ENCODE results near the gene PUDP. TPM values are rescaled to one million over a fixed set of nuclear protein-coding genes. Genes with fewer than 3 reads are reported as not detected.

Gene PUDP
- total RNA-seq, 1 experiment from 2014 or later, result 20.3 TPM

DNA sequence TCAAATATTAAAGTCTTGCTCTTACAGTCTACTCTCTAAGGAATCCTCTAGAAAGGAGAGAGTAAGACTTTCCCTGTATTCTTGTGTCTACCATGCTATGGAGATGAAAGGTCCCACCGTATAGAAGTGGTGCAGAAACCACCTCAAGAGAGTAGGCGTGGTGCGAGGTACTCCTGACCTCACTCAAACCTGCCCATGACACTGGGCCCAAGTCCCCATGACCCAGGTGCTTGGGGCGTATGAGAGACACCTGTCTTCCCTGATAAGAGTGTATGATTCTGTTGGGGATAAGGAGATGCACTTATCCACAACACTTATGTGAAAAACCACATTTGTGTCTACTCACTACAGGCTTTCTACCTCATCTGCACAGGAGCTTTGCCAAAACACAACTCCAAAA is 55.4 kb downstream of the PUDP start:
- H3K9ac ChIP-seq (ENCODE audit: low read length), result no peak overlapping the region
- no TSS peak for BruUV-seq (replicated peaks)
- H3K9me3 ChIP-seq (ENCODE audit: control insufficient read depth in 1 of 2, insufficient read depth in 1 of 2, low read depth in 1 of 2, low read length in 2 of 2), result no peaks in the 10 kb centered on the region
- RAD21 ChIA-PET (ENCODE audit: low non-redundant PET in 1 of 2, low total read pairs in 2 of 2, uncharacterized antibody in 2 of 2, unreplicated experiment in 2 of 2), result no interaction called here
- H3K4me1 ChIP-seq (ENCODE audit: control insufficient read depth in 1 of 2, insufficient read depth in 2 of 2, low read length in 2 of 2), result no peaks in the 10 kb centered on the region
- no peaks in the 10 kb centered on the region for H3K9me2 ChIP-seq (ENCODE audit: insufficient read depth)
- no peak overlapping the region for H3K27ac ChIP-seq (ENCODE audit: low read depth, low read length)
- H3K79me2 ChIP-seq (ENCODE audit: insufficient read depth, low read length), result no peaks in the 10 kb centered on the region
- CTCF ChIA-PET, result no interaction called here
- H3K4me3 ChIP-seq (replicated peaks in 1 of 2; ENCODE audit: low read depth in 1 of 2, low read length in 2 of 2), result no peak overlapping the region
- ATAC-seq, result no peak
- POLR2A ChIA-PET, result no interaction called here
- H3K36me3 ChIP-seq (ENCODE audit: control insufficient read depth in 1 of 2, insufficient read depth in 2 of 2, low read length in 2 of 2), result no peaks in the 10 kb centered on the region
- DNase-seq (ENCODE audit: low read depth, low spot score), result no peak
- no peak overlapping the region for H3K4me2 ChIP-seq (ENCODE audit: low read length)
- TF ChIP-seq CBX3 (IDR thresholded peaks at IDR 0.05; ENCODE audit: low read depth) (no peak), YY1 (IDR thresholded peaks at IDR 0.05; ENCODE audit: extremely low read depth, insufficient replicate concordance, low read depth, low read length) (no peak), SRF (IDR thresholded peaks at IDR 0.05; ENCODE audit: low read depth) (no peak), SIN3A (IDR thresholded peaks at IDR 0.05; ENCODE audit: low read depth) (no peak), SP1 (IDR thresholded peaks at IDR 0.05; ENCODE audit: low read depth) (no peak), EZH2 (IDR thresholded peaks at IDR 0.05) (no peak), ZFX (IDR thresholded peaks at IDR 0.05) (no peak), TCF7L2 (IDR thresholded peaks at IDR 0.05; ENCODE audit: borderline replicate concordance, extremely low read depth, insufficient read depth, insufficient read length) (no peak), ELF1 (IDR thresholded peaks at IDR 0.05; ENCODE audit: borderline replicate concordance, low read depth) (no peak), POLR2AphosphoS5 (IDR thresholded peaks at IDR 0.05; ENCODE audit: low read depth, low read length) (no peak), EGR1 (IDR thresholded peaks at IDR 0.05; ENCODE audit: low read depth) (no peak), EZH2phosphoT487 (IDR thresholded peaks at IDR 0.05; ENCODE audit: borderline replicate concordance) (no peak), ATF3 (IDR thresholded peaks at IDR 0.05) (no peak), POLR2A (IDR thresholded peaks at IDR 0.05; ENCODE audit: borderline replicate concordance, extremely low read depth, insufficient read depth, insufficient read length) (no peak), FOSL1 (IDR thresholded peaks at IDR 0.05; ENCODE audit: low read depth) (no peak), JUND (IDR thresholded peaks at IDR 0.05) (no peak)
- TF ChIP-seq, protein P1, sequence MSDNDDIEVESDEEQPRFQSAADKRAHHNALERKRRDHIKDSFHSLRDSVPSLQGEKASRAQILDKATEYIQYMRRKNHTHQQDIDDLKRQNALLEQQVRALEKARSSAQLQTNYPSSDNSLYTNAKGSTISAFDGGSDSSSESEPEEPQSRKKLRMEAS (IDR thresholded peaks at IDR 0.05), result no peak
- TF ChIP-seq, protein P2, sequence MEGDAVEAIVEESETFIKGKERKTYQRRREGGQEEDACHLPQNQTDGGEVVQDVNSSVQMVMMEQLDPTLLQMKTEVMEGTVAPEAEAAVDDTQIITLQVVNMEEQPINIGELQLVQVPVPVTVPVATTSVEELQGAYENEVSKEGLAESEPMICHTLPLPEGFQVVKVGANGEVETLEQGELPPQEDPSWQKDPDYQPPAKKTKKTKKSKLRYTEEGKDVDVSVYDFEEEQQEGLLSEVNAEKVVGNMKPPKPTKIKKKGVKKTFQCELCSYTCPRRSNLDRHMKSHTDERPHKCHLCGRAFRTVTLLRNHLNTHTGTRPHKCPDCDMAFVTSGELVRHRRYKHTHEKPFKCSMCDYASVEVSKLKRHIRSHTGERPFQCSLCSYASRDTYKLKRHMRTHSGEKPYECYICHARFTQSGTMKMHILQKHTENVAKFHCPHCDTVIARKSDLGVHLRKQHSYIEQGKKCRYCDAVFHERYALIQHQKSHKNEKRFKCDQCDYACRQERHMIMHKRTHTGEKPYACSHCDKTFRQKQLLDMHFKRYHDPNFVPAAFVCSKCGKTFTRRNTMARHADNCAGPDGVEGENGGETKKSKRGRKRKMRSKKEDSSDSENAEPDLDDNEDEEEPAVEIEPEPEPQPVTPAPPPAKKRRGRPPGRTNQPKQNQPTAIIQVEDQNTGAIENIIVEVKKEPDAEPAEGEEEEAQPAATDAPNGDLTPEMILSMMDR (IDR thresholded peaks at IDR 0.05 in 2 of 3, conservative IDR thresholded peaks at IDR 0.05 in 1 of 3; ENCODE audit: borderline replicate concordance in 1 of 3, insufficient read depth in 1 of 3, low read depth in 2 of 3, low read length in 2 of 3), result no peak
- TF ChIP-seq, protein P3, sequence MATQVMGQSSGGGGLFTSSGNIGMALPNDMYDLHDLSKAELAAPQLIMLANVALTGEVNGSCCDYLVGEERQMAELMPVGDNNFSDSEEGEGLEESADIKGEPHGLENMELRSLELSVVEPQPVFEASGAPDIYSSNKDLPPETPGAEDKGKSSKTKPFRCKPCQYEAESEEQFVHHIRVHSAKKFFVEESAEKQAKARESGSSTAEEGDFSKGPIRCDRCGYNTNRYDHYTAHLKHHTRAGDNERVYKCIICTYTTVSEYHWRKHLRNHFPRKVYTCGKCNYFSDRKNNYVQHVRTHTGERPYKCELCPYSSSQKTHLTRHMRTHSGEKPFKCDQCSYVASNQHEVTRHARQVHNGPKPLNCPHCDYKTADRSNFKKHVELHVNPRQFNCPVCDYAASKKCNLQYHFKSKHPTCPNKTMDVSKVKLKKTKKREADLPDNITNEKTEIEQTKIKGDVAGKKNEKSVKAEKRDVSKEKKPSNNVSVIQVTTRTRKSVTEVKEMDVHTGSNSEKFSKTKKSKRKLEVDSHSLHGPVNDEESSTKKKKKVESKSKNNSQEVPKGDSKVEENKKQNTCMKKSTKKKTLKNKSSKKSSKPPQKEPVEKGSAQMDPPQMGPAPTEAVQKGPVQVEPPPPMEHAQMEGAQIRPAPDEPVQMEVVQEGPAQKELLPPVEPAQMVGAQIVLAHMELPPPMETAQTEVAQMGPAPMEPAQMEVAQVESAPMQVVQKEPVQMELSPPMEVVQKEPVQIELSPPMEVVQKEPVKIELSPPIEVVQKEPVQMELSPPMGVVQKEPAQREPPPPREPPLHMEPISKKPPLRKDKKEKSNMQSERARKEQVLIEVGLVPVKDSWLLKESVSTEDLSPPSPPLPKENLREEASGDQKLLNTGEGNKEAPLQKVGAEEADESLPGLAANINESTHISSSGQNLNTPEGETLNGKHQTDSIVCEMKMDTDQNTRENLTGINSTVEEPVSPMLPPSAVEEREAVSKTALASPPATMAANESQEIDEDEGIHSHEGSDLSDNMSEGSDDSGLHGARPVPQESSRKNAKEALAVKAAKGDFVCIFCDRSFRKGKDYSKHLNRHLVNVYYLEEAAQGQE (IDR thresholded peaks at IDR 0.05; ENCODE audit: low read depth), result no peak
- no peaks in the 10 kb centered on the region for H4K20me1 ChIP-seq (ENCODE audit: insufficient read depth)
- intact Hi-C loops (cut with micrococcal nuclease), result no loop called here
- no peak overlapping the region for H2AFZ ChIP-seq (ENCODE audit: low read depth, low read length, poor library complexity, severe bottlenecking)
- H3K27me3 ChIP-seq (ENCODE audit: insufficient read depth, low read length), result no peaks in the 10 kb centered on the region

Data from HCT116 (cell line).